Inferior parietal cortex (tissue), 1 donor: ENCODE measurements around the gene PSMG4.
A peak's percentile ranks its signal among the peaks of the same experiment; 100 is the strongest.

Source experiments
- DNase-seq: peaks from one replicate; pipeline ENCODE4 v3.0.0-alpha.2; 2016; ENCODE audit errors: extremely low spot score

Gene PSMG4

GRCh38 chr6:3251462-3252314 is 7.1 kb upstream of the PSMG4 start:
- DNase-seq = peak; percentile 91

- DNase-seq = no peak
Observed at GRCh38 chr6:3252369-3252768, 6.4 kb upstream of the PSMG4 start.

- DNase-seq = no peak
Observed at GRCh38 chr6:3252861-3253596, 5.7 kb upstream of the PSMG4 start.

DNA sequence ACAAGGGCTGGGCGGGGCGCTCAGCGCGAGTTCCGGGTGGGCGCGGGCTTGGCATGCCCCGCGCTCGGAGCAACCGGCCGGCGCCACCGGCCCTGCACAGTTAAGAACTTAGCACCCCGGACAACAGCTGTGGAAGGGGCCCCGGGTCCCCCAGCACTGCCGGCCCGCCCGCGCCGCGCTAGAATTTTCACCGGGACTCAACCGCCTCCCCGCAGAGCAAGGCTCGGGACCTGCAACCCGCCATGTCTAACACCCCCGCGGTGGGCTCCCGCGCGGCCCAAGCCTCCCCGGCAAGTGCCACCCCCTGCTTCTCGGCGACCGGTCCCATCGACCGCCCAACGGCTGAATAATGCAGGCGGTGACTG is 5.2 kb upstream of the PSMG4 start:
- DNase-seq = no peak

DNA sequence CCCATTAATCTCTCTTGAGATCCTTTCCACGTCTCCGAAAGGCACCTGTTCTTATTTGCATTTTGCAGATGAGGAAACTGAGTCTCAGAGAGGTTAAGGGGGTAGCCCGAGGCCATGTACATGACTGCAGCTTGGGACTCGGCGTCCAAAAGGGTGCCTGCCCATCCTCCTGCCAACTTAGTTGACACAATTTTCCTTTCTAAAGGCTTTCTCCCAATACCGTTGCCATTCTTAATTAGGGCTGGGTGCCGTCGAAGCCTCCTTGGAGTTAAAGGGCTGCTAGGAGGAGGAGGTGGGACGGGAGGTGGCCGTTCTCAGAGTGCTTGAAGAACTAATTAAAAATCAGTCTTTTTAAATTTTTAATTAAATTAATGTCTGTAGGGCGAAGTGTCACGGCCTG is 546 bp upstream of the PSMG4 start:
- no peak for DNase-seq

- DNase-seq = peak; percentile 45
Observed at GRCh38 chr6:3259491-3259958, 778 bp downstream of the PSMG4 start.

GRCh38 chr6:3260296-3260695 is 1.5 kb downstream of the PSMG4 start:
- DNase-seq = no peak

- DNase-seq = no peak
Observed at GRCh38 chr6:3260772-3261517, 2.2 kb downstream of the PSMG4 start.

DNA sequence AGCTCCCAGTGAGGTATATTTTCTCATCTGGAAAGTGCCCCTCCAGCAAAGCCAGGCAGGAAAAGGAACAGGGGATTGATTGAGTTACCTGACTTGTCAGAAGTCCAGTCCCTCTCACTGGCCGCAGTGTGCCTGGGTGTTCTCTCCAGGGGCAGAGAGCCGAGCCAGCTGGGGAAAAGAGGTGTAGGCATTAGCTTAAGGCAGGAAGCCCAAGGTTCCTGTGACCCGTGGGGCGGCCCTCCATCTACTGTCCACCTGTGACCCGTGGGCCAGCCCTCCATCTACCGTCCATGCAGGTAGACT is 2.7 kb downstream of the PSMG4 start:
- DNase-seq = no peak

- DNase-seq = no peak
Observed at GRCh38 chr6:3261921-3262320, 3.2 kb downstream of the PSMG4 start.

DNA sequence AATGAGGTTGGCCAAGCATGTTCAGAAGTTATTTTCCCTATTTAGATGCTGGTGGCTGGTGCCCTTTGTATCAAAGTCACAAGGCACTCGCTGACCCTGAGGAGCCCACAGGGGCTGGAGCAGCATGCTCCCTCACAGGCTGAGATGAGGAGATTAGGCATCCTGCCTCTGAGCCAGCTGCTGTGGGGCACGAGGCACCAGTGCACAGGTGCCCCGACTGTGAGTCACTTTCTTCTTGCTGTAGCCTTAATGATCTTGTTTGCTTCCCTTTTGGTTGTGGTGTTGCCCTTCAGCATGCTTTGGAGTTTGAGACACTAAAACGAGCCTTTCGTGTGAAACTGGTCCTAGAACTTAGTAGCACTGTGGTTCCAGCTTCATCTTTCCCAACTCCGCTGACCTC is 4.3 kb downstream of the PSMG4 start:
- no peak for DNase-seq

DNA sequence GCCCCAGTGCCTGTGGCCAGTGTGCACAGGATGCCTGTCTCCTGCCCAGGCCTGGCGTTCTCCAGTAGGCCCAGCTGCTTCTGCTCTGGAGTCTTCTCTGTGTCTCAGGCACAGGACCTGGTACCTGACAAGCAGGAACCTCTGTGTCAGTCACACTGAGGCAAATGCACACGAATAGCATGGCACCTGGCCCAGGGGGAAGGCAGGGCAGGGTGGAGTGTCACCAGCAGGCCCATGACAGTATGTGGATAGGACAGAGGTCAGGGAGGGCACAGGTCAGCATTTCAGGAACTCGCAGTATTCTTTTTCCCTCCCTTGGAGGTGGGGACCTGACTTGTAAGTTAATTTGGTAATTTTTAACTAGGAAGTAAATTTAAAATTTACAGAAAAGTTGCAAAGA is 5.6 kb downstream of the PSMG4 start:
- no peak for DNase-seq

- DNase-seq = no peak
Observed at GRCh38 chr6:3265671-3266070, 6.9 kb downstream of the PSMG4 start.

- no peak for DNase-seq
Observed at GRCh38 chr6:3266170-3266569, 7.4 kb downstream of the PSMG4 start.

- DNase-seq = no peak
Observed at GRCh38 chr6:3267162-3267561, 8.4 kb downstream of the PSMG4 start.

DNA sequence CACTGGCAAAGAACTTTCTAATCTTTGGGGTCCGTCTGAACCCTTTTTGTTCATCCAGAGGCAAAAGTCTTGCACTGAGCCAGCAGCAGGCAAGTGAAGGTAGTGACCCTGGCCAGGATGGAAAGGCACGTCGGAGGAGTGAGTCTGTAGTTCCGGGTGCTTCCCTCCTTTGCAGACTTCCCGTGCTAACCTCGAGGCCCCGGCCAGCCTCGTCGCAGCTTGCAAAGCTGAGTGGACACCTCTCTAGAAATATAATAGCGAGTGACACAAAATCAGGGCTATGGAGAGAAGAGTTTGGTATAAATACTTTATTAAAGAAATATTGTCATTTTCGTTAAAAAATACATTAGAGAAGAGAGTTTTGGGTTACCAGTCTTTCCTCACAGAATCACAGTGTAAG is 9.9 kb downstream of the PSMG4 start:
- DNase-seq = no peak

DNA sequence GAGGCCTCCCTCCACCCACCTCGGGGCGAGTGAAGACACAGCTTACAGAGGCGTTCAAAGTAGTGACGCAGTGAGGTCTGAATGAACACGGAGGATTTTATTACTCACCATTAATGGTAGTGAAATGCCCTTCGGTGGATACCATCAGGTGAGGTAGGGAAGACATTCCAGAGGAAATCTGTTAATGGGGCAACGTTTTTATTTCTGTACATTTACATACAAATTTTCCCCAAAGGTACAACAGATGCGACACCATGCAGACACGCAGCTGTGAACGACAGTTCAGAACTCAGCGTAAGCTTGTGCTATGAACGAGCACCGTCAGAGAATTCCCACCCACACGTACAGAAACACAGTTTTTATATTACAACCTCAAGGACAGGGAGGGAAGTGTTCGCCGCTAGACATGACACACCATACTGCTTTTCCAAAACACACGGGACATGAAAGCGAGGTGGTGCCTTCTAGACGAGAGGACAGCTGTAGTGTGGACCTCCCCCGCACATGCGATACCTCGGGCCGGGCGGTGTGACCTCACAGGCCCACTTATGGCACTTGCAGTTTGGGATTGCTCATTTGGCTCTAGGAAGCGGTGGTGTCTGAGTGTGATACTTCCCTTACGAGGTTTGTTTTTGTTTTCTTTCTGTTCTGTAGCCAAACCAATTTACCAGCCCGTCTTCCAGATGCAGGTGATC is 10.7 kb downstream of the PSMG4 start:
- DNase-seq = no peak

DNA sequence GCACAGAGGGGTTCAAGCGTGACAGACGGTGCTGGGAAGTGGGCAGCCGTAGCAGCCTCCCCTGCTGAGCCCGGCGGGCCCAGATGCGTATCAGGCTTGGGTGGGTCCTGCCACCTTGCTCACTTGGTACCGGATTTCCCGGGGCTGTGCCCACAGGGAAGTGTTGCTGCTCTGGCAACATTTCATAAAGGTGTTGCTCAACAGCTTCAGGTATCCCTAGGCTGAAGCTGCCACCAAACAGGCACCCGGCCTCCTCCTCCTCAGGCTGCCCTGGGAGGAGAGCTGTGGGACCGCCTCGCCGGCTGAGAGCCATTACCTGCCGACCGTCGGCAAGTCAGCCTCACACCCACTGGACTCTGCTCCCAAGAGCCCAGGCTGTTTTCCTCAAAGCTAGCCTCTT is 11.5 kb downstream of the PSMG4 start:
- no peak for DNase-seq

- DNase-seq = no peak
Observed at GRCh38 chr6:3271756-3272155, 13.0 kb downstream of the PSMG4 start.

- no peak for DNase-seq
Observed at GRCh38 chr6:3272911-3273547, 14.3 kb downstream of the PSMG4 start.

DNA sequence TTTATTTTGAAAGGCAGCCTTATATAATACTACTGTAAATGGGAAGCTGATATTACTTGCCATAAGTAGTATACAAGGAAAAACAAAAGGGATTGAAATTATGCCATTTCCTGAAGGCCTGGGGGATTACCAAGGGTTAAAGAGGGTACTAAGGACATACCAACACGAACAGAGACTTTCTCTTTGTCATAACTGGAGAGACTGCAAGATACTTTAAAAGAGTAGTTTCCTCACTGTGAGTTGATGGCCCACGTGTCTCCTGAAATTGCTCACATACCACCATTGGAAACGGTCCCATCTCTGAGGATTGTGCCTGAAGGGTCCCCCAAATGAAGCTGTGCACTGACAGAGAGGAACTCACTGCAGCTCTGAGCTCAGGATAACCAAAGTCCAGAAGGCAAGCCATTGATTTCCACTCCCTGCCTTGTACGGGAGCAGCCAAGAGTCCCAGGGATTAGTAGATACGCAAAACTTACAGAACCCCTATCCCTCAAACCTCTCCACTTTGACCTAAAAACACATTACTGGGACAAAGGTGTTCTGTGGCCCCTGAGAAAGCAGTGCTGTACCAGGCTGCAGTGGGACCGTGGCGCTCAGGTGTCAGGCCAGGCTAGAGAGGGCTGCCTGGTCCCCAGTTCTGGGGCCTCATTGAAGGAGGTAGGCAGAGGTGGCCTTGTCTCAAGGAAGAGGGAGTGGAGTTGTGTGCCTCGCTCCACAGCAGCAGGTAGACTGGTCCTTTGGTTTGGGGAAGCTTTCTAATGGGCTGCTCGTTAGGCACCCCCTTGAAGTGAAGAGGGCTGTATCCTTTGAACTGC is 15.2 kb downstream of the PSMG4 start:
- no peak for DNase-seq
